ENCODE measurements around the gene OGA.

Gene OGA

GRCh38 chr10:101749047-101750016 lies 68.9 kb downstream of the OGA start:
- DNase-seq: no peak

GRCh38 chr10:101748496-101748895 lies 69.7 kb downstream of the OGA start:
- no peak for DNase-seq

- no peak for DNase-seq
Measured at GRCh38 chr10:101745074-101745696, 73.1 kb downstream of the OGA start.

GRCh38 chr10:101744267-101744666 lies 74.0 kb downstream of the OGA start:
- DNase-seq: no peak

GRCh38 chr10:101741938-101742337 lies 76.3 kb downstream of the OGA start:
- no peak for DNase-seq

GRCh38 chr10:101736666-101737065 lies 81.6 kb downstream of the OGA start:
- DNase-seq: no peak

All from activated CD4-positive, CD25-positive, alpha-beta regulatory T cell (primary cell).